Tibial artery (tissue), 4 donors: ENCODE results near the gene CLIC3.

ENCODE experiments used
- DNase-seq, 2 donors: peaks; one replicate each; pipeline ENCODE4 v3.0.0-alpha.2; 2019
- H3K27ac ChIP-seq, 2 donors: fragments of 200-600 bp; sonication (generic) in 1 of 2; 1 replicate in 1 of 2; 2 replicates in 1 of 2; pipeline ENCODE4 v1.5.1; 2018 to 2019; ENCODE audit warnings: mild to moderate bottlenecking in 1 of 2
- H3K27me3 ChIP-seq, 2 donors: fragments of 200-600 bp; sonication (generic) in 1 of 2; one replicate each; pipeline versions ENCODE4 v1.5.1 to v1.6.0; 2016 to 2019
- H3K36me3 ChIP-seq, 3 donors: fragments of 200-600 bp; sonication (generic) in 2 of 3; one replicate each; pipeline ENCODE4 v1.5.1; 2016 to 2019; ENCODE audit warnings: mild to moderate bottlenecking in 2 of 3
- H3K4me1 ChIP-seq, 4 donors: fragments of 200-600 bp; sonication (generic) in 2 of 4; 1 replicate in 3 of 4; 2 replicates in 1 of 4; pipeline ENCODE4 v1.5.1; 2016 to 2019
- H3K4me3 ChIP-seq, 2 donors: fragments of 200-600 bp; sonication (generic) in 1 of 2; 1 replicate in 1 of 2; 2 replicates in 1 of 2; pipeline ENCODE4 v1.5.1; 2018 to 2019; ENCODE audit warnings: mild to moderate bottlenecking in 2 of 2
- H3K9me3 ChIP-seq, 3 donors: fragments of 200-600 bp; sonication (generic) in 1 of 3; one replicate each; pipeline ENCODE4 v1.5.1; 2016 to 2019
- intact Hi-C: fragments of 100-400 bp; cut with DNase I; formaldehyde crosslinking; loops from one replicate; pipeline ENCODE4 v1.15.0; 2023; ENCODE audit warnings: low total_unique reads
- TF ChIP-seq, protein P1 (sequence below), 2 experiments: fragments of 200-600 bp in 1 of 2; fragments of 450-650 bp in 1 of 2; IDR thresholded peaks; one replicate each; pipeline ENCODE4 v1.5.1; 2017 to 2019; ENCODE audit warnings: antibody characterized with exemption in 2 of 2, mild to moderate bottlenecking in 1 of 2, moderate library complexity in 1 of 2

Gene CLIC3

GRCh38 chr9:136956604-136957003 is 39.8 kb downstream of the CLIC3 start:
- Histone ChIP-seq H3K4me3 (no peak overlapping the region), H3K27me3 (no peaks in the 10 kb centered on the region), H3K4me1 (peaks cover 0 to 10% (median 8%) of the 10 kb centered on the region in 4 donors), H3K27ac (no peak overlapping the region), H3K36me3 (no peaks in the 10 kb centered on the region), H3K9me3 (no peaks in the 10 kb centered on the region)
- TF ChIP-seq, protein P1, sequence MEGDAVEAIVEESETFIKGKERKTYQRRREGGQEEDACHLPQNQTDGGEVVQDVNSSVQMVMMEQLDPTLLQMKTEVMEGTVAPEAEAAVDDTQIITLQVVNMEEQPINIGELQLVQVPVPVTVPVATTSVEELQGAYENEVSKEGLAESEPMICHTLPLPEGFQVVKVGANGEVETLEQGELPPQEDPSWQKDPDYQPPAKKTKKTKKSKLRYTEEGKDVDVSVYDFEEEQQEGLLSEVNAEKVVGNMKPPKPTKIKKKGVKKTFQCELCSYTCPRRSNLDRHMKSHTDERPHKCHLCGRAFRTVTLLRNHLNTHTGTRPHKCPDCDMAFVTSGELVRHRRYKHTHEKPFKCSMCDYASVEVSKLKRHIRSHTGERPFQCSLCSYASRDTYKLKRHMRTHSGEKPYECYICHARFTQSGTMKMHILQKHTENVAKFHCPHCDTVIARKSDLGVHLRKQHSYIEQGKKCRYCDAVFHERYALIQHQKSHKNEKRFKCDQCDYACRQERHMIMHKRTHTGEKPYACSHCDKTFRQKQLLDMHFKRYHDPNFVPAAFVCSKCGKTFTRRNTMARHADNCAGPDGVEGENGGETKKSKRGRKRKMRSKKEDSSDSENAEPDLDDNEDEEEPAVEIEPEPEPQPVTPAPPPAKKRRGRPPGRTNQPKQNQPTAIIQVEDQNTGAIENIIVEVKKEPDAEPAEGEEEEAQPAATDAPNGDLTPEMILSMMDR (IDR thresholded peaks at IDR 0.05) = no peak
- intact Hi-C loops = no loop called here
- DNase-seq = no peak

GRCh38 chr9:136955943-136956335 is 40.4 kb downstream of the CLIC3 start:
- Histone ChIP-seq H3K9me3 (no peaks in the 10 kb centered on the region), H3K27ac (no peak overlapping the region), H3K36me3 (no peaks in the 10 kb centered on the region), H3K4me3 (no peak overlapping the region), H3K4me1 (peaks cover 0 to 5% (median 2%) of the 10 kb centered on the region in 4 donors), H3K27me3 (no peaks in the 10 kb centered on the region)
- TF ChIP-seq, protein P1 (IDR thresholded peaks at IDR 0.05) = no peak
- DNase-seq = no peak
- intact Hi-C loops = no loop called here

DNA sequence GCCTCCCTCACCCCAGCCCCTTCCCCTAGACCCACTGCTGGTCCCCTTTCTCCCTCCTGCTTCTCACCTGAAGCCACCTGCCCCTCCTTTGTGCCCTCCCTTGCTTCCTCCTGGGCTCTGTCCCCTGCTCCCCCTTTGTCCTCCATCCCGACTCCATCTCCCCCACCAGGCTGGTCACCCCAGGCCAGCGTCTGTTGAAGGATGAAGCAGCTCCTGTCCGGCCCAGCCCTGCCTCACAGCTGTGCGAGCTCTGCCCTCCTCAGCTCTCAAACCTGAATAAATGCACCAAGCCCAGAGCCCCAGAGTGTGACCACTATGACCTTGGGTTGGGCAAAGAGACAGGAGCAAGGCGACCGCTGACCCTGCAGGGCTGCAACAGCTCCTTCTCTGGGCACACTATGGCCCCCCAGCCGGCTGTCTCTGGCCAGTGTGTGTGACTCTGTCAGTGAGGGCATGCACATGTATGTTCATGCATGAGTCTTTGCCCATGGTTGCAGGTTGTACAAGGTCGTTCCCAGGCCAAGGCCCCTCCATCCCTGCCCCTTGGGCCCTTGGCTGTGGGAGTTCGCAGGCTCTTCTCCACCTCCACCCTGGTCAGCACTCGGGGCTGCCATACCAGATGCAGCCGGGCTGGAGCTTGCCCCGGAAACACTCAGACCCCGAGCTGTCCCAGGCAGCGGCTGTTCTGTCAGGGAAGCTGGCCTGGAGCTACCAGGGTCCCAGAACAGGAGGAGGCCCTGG is 41.0 kb downstream of the CLIC3 start:
- TF ChIP-seq, protein P1 (IDR thresholded peaks at IDR 0.05) = no peak
- H3K4me3 ChIP-seq = no peak overlapping the region
- no peak for DNase-seq
- no peaks in the 10 kb centered on the region for H3K9me3 ChIP-seq
- H3K27me3 ChIP-seq = no peaks in the 10 kb centered on the region
- intact Hi-C loops = no loop called here
- peaks cover 0 to 7% (median 5%) of the 10 kb centered on the region in 4 donors for H3K4me1 ChIP-seq
- H3K36me3 ChIP-seq = no peaks in the 10 kb centered on the region
- H3K27ac ChIP-seq = no peak overlapping the region

DNA sequence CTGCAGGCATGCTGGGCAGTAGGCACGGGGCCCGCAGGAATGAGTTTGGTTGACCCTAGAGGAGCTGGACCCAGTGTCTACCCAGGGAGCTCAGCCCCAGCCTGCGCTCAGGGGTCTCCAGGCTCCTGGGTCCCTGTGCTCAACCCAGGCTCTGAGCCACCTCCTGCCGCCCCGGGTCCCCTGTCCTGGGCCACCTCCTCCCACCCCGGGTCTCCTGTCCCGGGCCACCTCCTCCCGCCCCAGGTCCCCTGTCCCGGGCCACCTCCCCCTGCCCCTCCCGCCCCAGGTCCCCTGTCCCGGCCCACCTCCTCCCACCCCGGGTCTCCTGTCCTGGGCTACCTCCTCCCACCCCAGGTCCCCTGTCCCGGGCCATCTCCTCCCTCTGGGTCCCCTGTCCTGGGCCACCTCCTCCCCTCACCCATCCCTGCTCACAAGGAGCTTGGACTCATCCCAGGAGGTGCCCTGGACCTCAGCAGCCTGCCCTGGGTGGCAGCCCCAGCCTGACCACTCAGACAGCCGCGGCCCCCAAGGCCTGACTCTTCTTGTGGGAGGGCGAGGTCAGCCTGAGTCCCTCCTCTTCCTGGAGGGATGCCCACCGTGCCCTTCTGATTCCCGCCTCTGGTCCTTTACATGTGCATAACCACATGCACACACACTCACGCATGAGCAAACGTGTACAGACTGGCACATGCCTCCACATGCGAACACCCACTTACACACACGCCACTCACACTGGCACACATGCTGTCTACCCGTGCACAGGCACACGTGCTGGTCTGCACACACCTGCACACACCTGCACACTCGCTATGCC is 41.9 kb downstream of the CLIC3 start:
- Histone ChIP-seq H3K36me3 (no peaks in the 10 kb centered on the region), H3K4me1 (peaks cover 0 to 10% (median 9%) of the 10 kb centered on the region in 4 donors), H3K4me3 (no peak overlapping the region), H3K27ac (no peak overlapping the region), H3K9me3 (no peaks in the 10 kb centered on the region), H3K27me3 (no peaks in the 10 kb centered on the region)
- TF ChIP-seq, protein P1 (IDR thresholded peaks at IDR 0.05) = no peak
- no peak for DNase-seq
- intact Hi-C loops = loop anchor here (5.0 kb wide), 2 partner anchors 33 to 73 kb away; partner anchors contain the start of gene ABCA2

- intact Hi-C loops = loop anchor here (5.0 kb wide), 2 partner anchors 33 to 73 kb away; partner anchors contain the start of gene ABCA2
- Histone ChIP-seq H3K9me3 (no peaks in the 10 kb centered on the region), H3K4me1 (peaks cover 0 to 16% (median 14%) of the 10 kb centered on the region in 4 donors), H3K27ac (no peak overlapping the region), H3K36me3 (no peaks in the 10 kb centered on the region), H3K4me3 (no peak overlapping the region), H3K27me3 (no peaks in the 10 kb centered on the region)
- TF ChIP-seq, protein P1 (IDR thresholded peaks at IDR 0.05) = no peak
- DNase-seq = no peak
These were observed 42.5 kb downstream of the CLIC3 start for GRCh38 chr9:136953771-136954269.
